ENCODE results near the gene KCNN3.

Gene KCNN3

GRCh38 chr1:154791292-154792166 lies 78.6 kb downstream of the KCNN3 start:
- no peak for DNase-seq

GRCh38 chr1:154788886-154789285 lies 81.2 kb downstream of the KCNN3 start:
- DNase-seq = no peak

GRCh38 chr1:154788110-154788870 lies 81.8 kb downstream of the KCNN3 start:
- DNase-seq = no peak

GRCh38 chr1:154786804-154787570 lies 83.1 kb downstream of the KCNN3 start:
- DNase-seq = no peak

- no peak for DNase-seq
These were observed 85.1 kb downstream of the KCNN3 start for GRCh38 chr1:154784924-154785531.

GRCh38 chr1:154784416-154784815 lies 85.7 kb downstream of the KCNN3 start:
- no peak for DNase-seq

- no peak for DNase-seq
These were observed 86.1 kb downstream of the KCNN3 start for GRCh38 chr1:154783976-154784375.

- DNase-seq = no peak
These were observed 89.5 kb downstream of the KCNN3 start for GRCh38 chr1:154780541-154780940.

- DNase-seq = no peak
These were observed 90.4 kb downstream of the KCNN3 start for GRCh38 chr1:154779551-154780189.

GRCh38 chr1:154778944-154779343 lies 91.1 kb downstream of the KCNN3 start:
- no peak for DNase-seq

GRCh38 chr1:154778275-154778674 lies 91.8 kb downstream of the KCNN3 start:
- DNase-seq = no peak

GRCh38 chr1:154777781-154778180 lies 92.3 kb downstream of the KCNN3 start:
- no peak for DNase-seq

- DNase-seq = no peak
These were observed 92.9 kb downstream of the KCNN3 start for GRCh38 chr1:154777154-154777553.

GRCh38 chr1:154775621-154776605 lies 94.2 kb downstream of the KCNN3 start:
- DNase-seq = no peak

GRCh38 chr1:154774175-154774855 lies 95.8 kb downstream of the KCNN3 start:
- DNase-seq = no peak

GRCh38 chr1:154773551-154773950 lies 96.5 kb downstream of the KCNN3 start:
- no peak for DNase-seq

GRCh38 chr1:154772606-154773506 lies 97.2 kb downstream of the KCNN3 start:
- no peak for DNase-seq

GRCh38 chr1:154772056-154772455 lies 98.0 kb downstream of the KCNN3 start:
- no peak for DNase-seq

GRCh38 chr1:154770897-154771594 lies 99.0 kb downstream of the KCNN3 start:
- DNase-seq = no peak

Measured in NCI-H2029 treated with DMSO at 0.1 percent for 48 hours (cell line).